ENCODE data around the gene DYNC1H1. TPM values are rescaled to one million over a fixed set of nuclear protein-coding genes. Genes with fewer than 3 reads are reported as not detected.

The DYNC1H1 gene
- total and polyA plus RNA-seq, 2 experiments from 2014 or later = 179 to 635 TPM

- Mint-ChIP-seq H3K9me3 (no peaks in the 10 kb centered on the region), H3K27me3 (ENCODE audit: insufficient read depth, low read depth, poor library complexity) (peaks cover 2% of the 10 kb centered on the region), H3K4me3 (no peak overlapping the region), H3K4me1 (peaks cover 5% of the 10 kb centered on the region; the same call in 2 of the 3 replicates), H3K36me3 (ENCODE audit: low read depth) (no peaks in the 10 kb centered on the region), H3K27ac (no peak overlapping the region)
- Histone ChIP-seq H3K4me2 (no peak overlapping the region), H3F3A (replicated peaks; ENCODE audit: low read depth) (no peaks in the 10 kb centered on the region), H3K27ac (ENCODE audit: low read depth) (no peak overlapping the region), H3K79me2 (replicated peaks; ENCODE audit: insufficient read depth) (no peaks in the 10 kb centered on the region), H3K4me3 (no peak overlapping the region), H3K9me2 (ENCODE audit: insufficient read depth) (no peaks in the 10 kb centered on the region), H2AFZ (no peak overlapping the region), H4K20me1 (replicated peaks; ENCODE audit: insufficient read depth) (no peaks in the 10 kb centered on the region), H3K4me1 (ENCODE audit: insufficient read depth) (no peaks in the 10 kb centered on the region), H3K36me3 (ENCODE audit: insufficient read depth) (no peaks in the 10 kb centered on the region), H3K27me3 (ENCODE audit: insufficient read depth) (no peaks in the 10 kb centered on the region)
- TF ChIP-seq, protein P1, sequence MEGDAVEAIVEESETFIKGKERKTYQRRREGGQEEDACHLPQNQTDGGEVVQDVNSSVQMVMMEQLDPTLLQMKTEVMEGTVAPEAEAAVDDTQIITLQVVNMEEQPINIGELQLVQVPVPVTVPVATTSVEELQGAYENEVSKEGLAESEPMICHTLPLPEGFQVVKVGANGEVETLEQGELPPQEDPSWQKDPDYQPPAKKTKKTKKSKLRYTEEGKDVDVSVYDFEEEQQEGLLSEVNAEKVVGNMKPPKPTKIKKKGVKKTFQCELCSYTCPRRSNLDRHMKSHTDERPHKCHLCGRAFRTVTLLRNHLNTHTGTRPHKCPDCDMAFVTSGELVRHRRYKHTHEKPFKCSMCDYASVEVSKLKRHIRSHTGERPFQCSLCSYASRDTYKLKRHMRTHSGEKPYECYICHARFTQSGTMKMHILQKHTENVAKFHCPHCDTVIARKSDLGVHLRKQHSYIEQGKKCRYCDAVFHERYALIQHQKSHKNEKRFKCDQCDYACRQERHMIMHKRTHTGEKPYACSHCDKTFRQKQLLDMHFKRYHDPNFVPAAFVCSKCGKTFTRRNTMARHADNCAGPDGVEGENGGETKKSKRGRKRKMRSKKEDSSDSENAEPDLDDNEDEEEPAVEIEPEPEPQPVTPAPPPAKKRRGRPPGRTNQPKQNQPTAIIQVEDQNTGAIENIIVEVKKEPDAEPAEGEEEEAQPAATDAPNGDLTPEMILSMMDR (conservative IDR thresholded peaks at IDR 0.05; ENCODE audit: low read depth in 2 of 2) = no peak
- no peak for TF ChIP-seq EZH2 (IDR thresholded peaks at IDR 0.05; ENCODE audit: low read depth, unreplicated experiment)
- TF ChIP-seq ZNF114 (CRISPR knock-in tag; IDR thresholded peaks at IDR 0.05) = no peak
- TF ChIP-seq, protein P2, sequence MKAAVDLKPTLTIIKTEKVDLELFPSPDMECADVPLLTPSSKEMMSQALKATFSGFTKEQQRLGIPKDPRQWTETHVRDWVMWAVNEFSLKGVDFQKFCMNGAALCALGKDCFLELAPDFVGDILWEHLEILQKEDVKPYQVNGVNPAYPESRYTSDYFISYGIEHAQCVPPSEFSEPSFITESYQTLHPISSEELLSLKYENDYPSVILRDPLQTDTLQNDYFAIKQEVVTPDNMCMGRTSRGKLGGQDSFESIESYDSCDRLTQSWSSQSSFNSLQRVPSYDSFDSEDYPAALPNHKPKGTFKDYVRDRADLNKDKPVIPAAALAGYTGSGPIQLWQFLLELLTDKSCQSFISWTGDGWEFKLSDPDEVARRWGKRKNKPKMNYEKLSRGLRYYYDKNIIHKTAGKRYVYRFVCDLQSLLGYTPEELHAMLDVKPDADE (IDR thresholded peaks at IDR 0.05) = no peak
- no peak for TF ChIP-seq STAT1 (IDR thresholded peaks at IDR 0.05; ENCODE audit: unreplicated experiment)
- TF ChIP-seq CREB1 (CRISPR knock-in tag; IDR thresholded peaks at IDR 0.05; ENCODE audit: low read depth) = no peak
- TF ChIP-seq REST (IDR thresholded peaks at IDR 0.05; ENCODE audit: unreplicated experiment) = no peak
- no peak for TF ChIP-seq EZH2phosphoT487 (IDR thresholded peaks at IDR 0.05; ENCODE audit: unreplicated experiment)
- no peak for TF ChIP-seq ZNF331 (CRISPR knock-in tag; IDR thresholded peaks at IDR 0.05; ENCODE audit: low read depth)
- no peak for TF ChIP-seq POLR2AphosphoS5 (IDR thresholded peaks at IDR 0.05; ENCODE audit: low read depth)
- TF ChIP-seq NANOG (IDR thresholded peaks at IDR 0.05; ENCODE audit: borderline replicate concordance) = no peak
- TF ChIP-seq, protein P3, sequence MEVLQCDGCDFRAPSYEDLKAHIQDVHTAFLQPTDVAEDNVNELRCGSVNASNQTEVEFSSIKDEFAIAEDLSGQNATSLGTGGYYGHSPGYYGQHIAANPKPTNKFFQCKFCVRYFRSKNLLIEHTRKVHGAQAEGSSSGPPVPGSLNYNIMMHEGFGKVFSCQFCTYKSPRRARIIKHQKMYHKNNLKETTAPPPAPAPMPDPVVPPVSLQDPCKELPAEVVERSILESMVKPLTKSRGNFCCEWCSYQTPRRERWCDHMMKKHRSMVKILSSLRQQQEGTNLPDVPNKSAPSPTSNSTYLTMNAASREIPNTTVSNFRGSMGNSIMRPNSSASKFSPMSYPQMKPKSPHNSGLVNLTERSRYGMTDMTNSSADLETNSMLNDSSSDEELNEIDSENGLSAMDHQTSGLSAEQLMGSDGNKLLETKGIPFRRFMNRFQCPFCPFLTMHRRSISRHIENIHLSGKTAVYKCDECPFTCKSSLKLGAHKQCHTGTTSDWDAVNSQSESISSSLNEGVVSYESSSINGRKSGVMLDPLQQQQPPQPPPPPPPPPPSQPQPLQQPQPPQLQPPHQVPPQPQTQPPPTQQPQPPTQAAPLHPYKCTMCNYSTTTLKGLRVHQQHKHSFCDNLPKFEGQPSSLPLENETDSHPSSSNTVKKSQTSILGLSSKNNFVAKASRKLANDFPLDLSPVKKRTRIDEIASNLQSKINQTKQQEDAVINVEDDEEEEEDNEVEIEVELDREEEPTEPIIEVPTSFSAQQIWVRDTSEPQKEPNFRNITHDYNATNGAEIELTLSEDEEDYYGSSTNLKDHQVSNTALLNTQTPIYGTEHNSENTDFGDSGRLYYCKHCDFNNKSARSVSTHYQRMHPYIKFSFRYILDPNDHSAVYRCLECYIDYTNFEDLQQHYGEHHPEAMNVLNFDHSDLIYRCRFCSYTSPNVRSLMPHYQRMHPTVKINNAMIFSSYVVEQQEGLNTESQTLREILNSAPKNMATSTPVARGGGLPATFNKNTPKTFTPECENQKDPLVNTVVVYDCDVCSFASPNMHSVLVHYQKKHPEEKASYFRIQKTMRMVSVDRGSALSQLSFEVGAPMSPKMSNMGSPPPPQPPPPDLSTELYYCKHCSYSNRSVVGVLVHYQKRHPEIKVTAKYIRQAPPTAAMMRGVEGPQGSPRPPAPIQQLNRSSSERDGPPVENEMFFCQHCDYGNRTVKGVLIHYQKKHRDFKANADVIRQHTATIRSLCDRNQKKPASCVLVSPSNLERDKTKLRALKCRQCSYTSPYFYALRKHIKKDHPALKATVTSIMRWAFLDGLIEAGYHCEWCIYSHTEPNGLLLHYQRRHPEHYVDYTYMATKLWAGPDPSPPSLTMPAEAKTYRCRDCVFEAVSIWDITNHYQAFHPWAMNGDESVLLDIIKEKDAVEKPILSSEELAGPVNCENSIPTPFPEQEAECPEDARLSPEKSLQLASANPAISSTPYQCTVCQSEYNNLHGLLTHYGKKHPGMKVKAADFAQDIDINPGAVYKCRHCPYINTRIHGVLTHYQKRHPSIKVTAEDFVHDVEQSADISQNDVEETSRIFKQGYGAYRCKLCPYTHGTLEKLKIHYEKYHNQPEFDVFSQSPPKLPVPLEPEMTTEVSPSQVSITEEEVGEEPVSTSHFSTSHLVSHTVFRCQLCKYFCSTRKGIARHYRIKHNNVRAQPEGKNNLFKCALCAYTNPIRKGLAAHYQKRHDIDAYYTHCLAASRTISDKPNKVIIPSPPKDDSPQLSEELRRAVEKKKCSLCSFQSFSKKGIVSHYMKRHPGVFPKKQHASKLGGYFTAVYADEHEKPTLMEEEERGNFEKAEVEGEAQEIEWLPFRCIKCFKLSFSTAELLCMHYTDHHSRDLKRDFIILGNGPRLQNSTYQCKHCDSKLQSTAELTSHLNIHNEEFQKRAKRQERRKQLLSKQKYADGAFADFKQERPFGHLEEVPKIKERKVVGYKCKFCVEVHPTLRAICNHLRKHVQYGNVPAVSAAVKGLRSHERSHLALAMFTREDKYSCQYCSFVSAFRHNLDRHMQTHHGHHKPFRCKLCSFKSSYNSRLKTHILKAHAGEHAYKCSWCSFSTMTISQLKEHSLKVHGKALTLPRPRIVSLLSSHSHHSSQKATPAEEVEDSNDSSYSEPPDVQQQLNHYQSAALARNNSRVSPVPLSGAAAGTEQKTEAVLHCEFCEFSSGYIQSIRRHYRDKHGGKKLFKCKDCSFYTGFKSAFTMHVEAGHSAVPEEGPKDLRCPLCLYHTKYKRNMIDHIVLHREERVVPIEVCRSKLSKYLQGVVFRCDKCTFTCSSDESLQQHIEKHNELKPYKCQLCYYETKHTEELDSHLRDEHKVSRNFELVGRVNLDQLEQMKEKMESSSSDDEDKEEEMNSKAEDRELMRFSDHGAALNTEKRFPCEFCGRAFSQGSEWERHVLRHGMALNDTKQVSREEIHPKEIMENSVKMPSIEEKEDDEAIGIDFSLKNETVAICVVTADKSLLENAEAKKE (CRISPR knock-in tag; IDR thresholded peaks at IDR 0.05) = no peak
- no peak for TF ChIP-seq JUNB (IDR thresholded peaks at IDR 0.05; ENCODE audit: unreplicated experiment)
- ATAC-seq (no peak), DNase-seq (ENCODE audit: low spot score) (no peak)
Measured at GRCh38 chr14:102103062-102103695, 138.8 kb downstream of the DYNC1H1 start.
